ENCODE measurements around the gene LRRC8D.
"Not testable (repeated sequence)": the region's sequence is repeated elsewhere in the genome, so short reads cannot be mapped to it uniquely, and the experiment has no call there.

LRRC8D gene

GRCh38 chr1:89918794-89919155 lies 97.9 kb downstream of the LRRC8D start:
- no peak for DNase-seq

GRCh38 chr1:89919174-89919573 lies 98.3 kb downstream of the LRRC8D start:
- no peak for DNase-seq

GRCh38 chr1:89922911-89923310 lies 102.1 kb downstream of the LRRC8D start:
- DNase-seq = no peak

- DNase-seq = no peak
These were observed 102.7 kb downstream of the LRRC8D start for GRCh38 chr1:89923517-89923916.

- DNase-seq = not testable (repeated sequence)
These were observed 103.2 kb downstream of the LRRC8D start for GRCh38 chr1:89924075-89924474.

- no peak for DNase-seq
These were observed 106.2 kb downstream of the LRRC8D start for GRCh38 chr1:89927049-89927448.

GRCh38 chr1:89927478-89927877 lies 106.6 kb downstream of the LRRC8D start:
- no peak for DNase-seq

GRCh38 chr1:89928506-89928905 lies 107.7 kb downstream of the LRRC8D start:
- no peak for DNase-seq

- DNase-seq = no peak
These were observed 108.7 kb downstream of the LRRC8D start for GRCh38 chr1:89929467-89930063.

GRCh38 chr1:89930579-89930978 lies 109.7 kb downstream of the LRRC8D start:
- DNase-seq = no peak

- DNase-seq = no peak
These were observed 111.1 kb downstream of the LRRC8D start for GRCh38 chr1:89931964-89932363.

GRCh38 chr1:89932598-89933364 lies 111.9 kb downstream of the LRRC8D start:
- no peak for DNase-seq

- DNase-seq = no peak
These were observed 113.6 kb downstream of the LRRC8D start for GRCh38 chr1:89934461-89934860.

GRCh38 chr1:89935235-89935634 lies 114.4 kb downstream of the LRRC8D start:
- no peak for DNase-seq

- DNase-seq = no peak
These were observed 115.9 kb downstream of the LRRC8D start for GRCh38 chr1:89936694-89937093.

GRCh38 chr1:89938171-89939055 lies 117.6 kb downstream of the LRRC8D start:
- no peak for DNase-seq

- DNase-seq = no peak
These were observed 118.3 kb downstream of the LRRC8D start for GRCh38 chr1:89939059-89939570.

- no peak for DNase-seq
These were observed 119.0 kb downstream of the LRRC8D start for GRCh38 chr1:89939693-89940438.

GRCh38 chr1:89941110-89941766 lies 120.4 kb downstream of the LRRC8D start:
- no peak for DNase-seq

GRCh38 chr1:89942014-89942413 lies 121.2 kb downstream of the LRRC8D start:
- no peak for DNase-seq

GRCh38 chr1:89942825-89943658 lies 122.2 kb downstream of the LRRC8D start:
- no peak for DNase-seq

All from activated T-cell treated with anti-CD3 and anti-CD28 coated beads, Interleukin-2, amount 50 U/mL, for 1 hour (primary cell).